Measurements from ENCODE around the gene FBXO28. TPM values are rescaled to one million over a fixed set of nuclear protein-coding genes. Genes with fewer than 3 reads are reported as not detected.
"Not testable (repeated sequence)": the region's sequence is repeated elsewhere in the genome, so short reads cannot be mapped to it uniquely, and the experiment has no call there.

Gene FBXO28
- polyA plus RNA-seq, 2 donors: 11.9 to 13.2 TPM

GRCh38 chr1:224079644-224080043, 34.3 kb upstream of the FBXO28 start:
- H3K4me1 ChIP-seq (ENCODE audit: control insufficient read depth in 2 of 2, insufficient read depth in 2 of 2, low read length in 1 of 2); H3K4me3 ChIP-seq (ENCODE audit: low read depth in 1 of 2, low read length in 2 of 2); H3K36me3 ChIP-seq (ENCODE audit: control insufficient read depth in 2 of 2, insufficient read depth in 2 of 2, low read length in 1 of 2); H3K9me3 ChIP-seq (ENCODE audit: control insufficient read depth in 2 of 2, insufficient read depth in 1 of 2, low read depth in 1 of 2, low read length in 1 of 2); H3K27me3 ChIP-seq (ENCODE audit: control insufficient read depth in 1 of 2, insufficient read depth in 2 of 2, low read length in 2 of 2): not testable (repeated sequence)
- WGBS, 2 donors: 40 to 59% methylated on average over 9 of the region's 9 CpGs
- peak overlapping the region in 1 of 2 donors; percentile 47 for H3K27ac ChIP-seq (ENCODE audit: low read depth in 2 of 2, low read length in 1 of 2)

GRCh38 chr1:224080115-224080774, 33.7 kb upstream of the FBXO28 start:
- peaks cover 0 to 3% of the 10 kb centered on the region in 2 donors for H3K27me3 ChIP-seq (ENCODE audit: control insufficient read depth in 1 of 2, insufficient read depth in 2 of 2, low read length in 2 of 2)
- 61 to 71% methylated on average over 9 of the region's 9 CpGs for WGBS, 2 donors
- H3K4me3 ChIP-seq (ENCODE audit: low read depth in 1 of 2, low read length in 2 of 2): no peak overlapping the region
- H3K4me1 ChIP-seq (ENCODE audit: control insufficient read depth in 2 of 2, insufficient read depth in 2 of 2, low read length in 1 of 2): no peaks in the 10 kb centered on the region
- H3K9me3 ChIP-seq (ENCODE audit: control insufficient read depth in 2 of 2, insufficient read depth in 1 of 2, low read depth in 1 of 2, low read length in 1 of 2): no peaks in the 10 kb centered on the region
- H3K27ac ChIP-seq (ENCODE audit: low read depth in 2 of 2, low read length in 1 of 2): peak overlapping the region; percentile 49 to 81
- no peaks in the 10 kb centered on the region for H3K36me3 ChIP-seq (ENCODE audit: control insufficient read depth in 2 of 2, insufficient read depth in 2 of 2, low read length in 1 of 2)

GRCh38 chr1:224081604-224082003, 32.3 kb upstream of the FBXO28 start:
- H3K27me3 ChIP-seq (ENCODE audit: control insufficient read depth in 1 of 2, insufficient read depth in 2 of 2, low read length in 2 of 2): peaks cover 0 to 3% of the 10 kb centered on the region in 2 donors
- H3K4me3 ChIP-seq (ENCODE audit: low read depth in 1 of 2, low read length in 2 of 2): no peak overlapping the region
- no peaks in the 10 kb centered on the region for H3K4me1 ChIP-seq (ENCODE audit: control insufficient read depth in 2 of 2, insufficient read depth in 2 of 2, low read length in 1 of 2)
- H3K9me3 ChIP-seq (ENCODE audit: control insufficient read depth in 2 of 2, insufficient read depth in 1 of 2, low read depth in 1 of 2, low read length in 1 of 2): peaks cover 0 to 2% of the 10 kb centered on the region in 2 donors
- H3K27ac ChIP-seq (ENCODE audit: low read depth in 2 of 2, low read length in 1 of 2): no peak overlapping the region
- H3K36me3 ChIP-seq (ENCODE audit: control insufficient read depth in 2 of 2, insufficient read depth in 2 of 2, low read length in 1 of 2): no peaks in the 10 kb centered on the region
- WGBS, 2 donors: 80 to 81% methylated on average over 2 of the region's 2 CpGs

GRCh38 chr1:224082146-224082545, 31.8 kb upstream of the FBXO28 start:
- Histone ChIP-seq H3K4me3 (ENCODE audit: low read depth in 1 of 2, low read length in 2 of 2) (no peak overlapping the region), H3K27me3 (ENCODE audit: control insufficient read depth in 1 of 2, insufficient read depth in 2 of 2, low read length in 2 of 2) (peaks cover 0 to 3% of the 10 kb centered on the region in 2 donors), H3K4me1 (ENCODE audit: control insufficient read depth in 2 of 2, insufficient read depth in 2 of 2, low read length in 1 of 2) (no peaks in the 10 kb centered on the region), H3K27ac (ENCODE audit: low read depth in 2 of 2, low read length in 1 of 2) (no peak overlapping the region), H3K36me3 (ENCODE audit: control insufficient read depth in 2 of 2, insufficient read depth in 2 of 2, low read length in 1 of 2) (no peaks in the 10 kb centered on the region), H3K9me3 (ENCODE audit: control insufficient read depth in 2 of 2, insufficient read depth in 1 of 2, low read depth in 1 of 2, low read length in 1 of 2) (peaks cover 0 to 2% of the 10 kb centered on the region in 2 donors)
- 65 to 76% methylated on average over 4 of the region's 4 CpGs for WGBS, 2 donors

GRCh38 chr1:224084867-224085266, 29.0 kb upstream of the FBXO28 start:
- Histone ChIP-seq H3K9me3 (ENCODE audit: control insufficient read depth in 2 of 2, insufficient read depth in 1 of 2, low read depth in 1 of 2, low read length in 1 of 2) (peaks cover 0 to 2% of the 10 kb centered on the region in 2 donors), H3K27me3 (ENCODE audit: control insufficient read depth in 1 of 2, insufficient read depth in 2 of 2, low read length in 2 of 2) (no peaks in the 10 kb centered on the region), H3K4me3 (ENCODE audit: low read depth in 1 of 2, low read length in 2 of 2) (no peak overlapping the region), H3K27ac (ENCODE audit: low read depth in 2 of 2, low read length in 1 of 2) (no peak overlapping the region), H3K4me1 (ENCODE audit: control insufficient read depth in 2 of 2, insufficient read depth in 2 of 2, low read length in 1 of 2) (no peaks in the 10 kb centered on the region), H3K36me3 (ENCODE audit: control insufficient read depth in 2 of 2, insufficient read depth in 2 of 2, low read length in 1 of 2) (no peaks in the 10 kb centered on the region)
- WGBS, 2 donors: 66 to 70% methylated on average over 4 of the region's 4 CpGs

GRCh38 chr1:224085421-224086108, 28.3 kb upstream of the FBXO28 start:
- H3K4me1 ChIP-seq (ENCODE audit: control insufficient read depth in 2 of 2, insufficient read depth in 2 of 2, low read length in 1 of 2): no peaks in the 10 kb centered on the region
- H3K27ac ChIP-seq (ENCODE audit: low read depth in 2 of 2, low read length in 1 of 2): no peak overlapping the region
- H3K4me3 ChIP-seq (ENCODE audit: low read depth in 1 of 2, low read length in 2 of 2): no peak overlapping the region
- WGBS, 2 donors: 87 to 88% methylated on average over 4 of the region's 4 CpGs
- H3K9me3 ChIP-seq (ENCODE audit: control insufficient read depth in 2 of 2, insufficient read depth in 1 of 2, low read depth in 1 of 2, low read length in 1 of 2): peaks cover 0 to 2% of the 10 kb centered on the region in 2 donors
- no peaks in the 10 kb centered on the region for H3K36me3 ChIP-seq (ENCODE audit: control insufficient read depth in 2 of 2, insufficient read depth in 2 of 2, low read length in 1 of 2)
- no peaks in the 10 kb centered on the region for H3K27me3 ChIP-seq (ENCODE audit: control insufficient read depth in 1 of 2, insufficient read depth in 2 of 2, low read length in 2 of 2)

- 51 to 55% methylated on average over 2 of the region's 2 CpGs for WGBS, 2 donors
- Histone ChIP-seq H3K27ac (ENCODE audit: low read depth in 2 of 2, low read length in 1 of 2) (no peak overlapping the region), H3K36me3 (ENCODE audit: control insufficient read depth in 2 of 2, insufficient read depth in 2 of 2, low read length in 1 of 2) (no peaks in the 10 kb centered on the region), H3K9me3 (ENCODE audit: control insufficient read depth in 2 of 2, insufficient read depth in 1 of 2, low read depth in 1 of 2, low read length in 1 of 2) (peaks cover 0 to 2% of the 10 kb centered on the region in 2 donors), H3K4me1 (ENCODE audit: control insufficient read depth in 2 of 2, insufficient read depth in 2 of 2, low read length in 1 of 2) (no peaks in the 10 kb centered on the region), H3K4me3 (ENCODE audit: low read depth in 1 of 2, low read length in 2 of 2) (no peak overlapping the region), H3K27me3 (ENCODE audit: control insufficient read depth in 1 of 2, insufficient read depth in 2 of 2, low read length in 2 of 2) (no peaks in the 10 kb centered on the region)
Measured at GRCh38 chr1:224087286-224087794, 26.6 kb upstream of the FBXO28 start.

GRCh38 chr1:224089583-224089982, 24.3 kb upstream of the FBXO28 start:
- no peaks in the 10 kb centered on the region for H3K27me3 ChIP-seq (ENCODE audit: control insufficient read depth in 1 of 2, insufficient read depth in 2 of 2, low read length in 2 of 2)
- no peak overlapping the region for H3K27ac ChIP-seq (ENCODE audit: low read depth in 2 of 2, low read length in 1 of 2)
- WGBS, 2 donors: 63 to 69% methylated on average over 3 of the region's 3 CpGs
- no peaks in the 10 kb centered on the region for H3K36me3 ChIP-seq (ENCODE audit: control insufficient read depth in 2 of 2, insufficient read depth in 2 of 2, low read length in 1 of 2)
- H3K9me3 ChIP-seq (ENCODE audit: control insufficient read depth in 2 of 2, insufficient read depth in 1 of 2, low read depth in 1 of 2, low read length in 1 of 2): peaks cover 0 to 2% of the 10 kb centered on the region in 2 donors
- no peaks in the 10 kb centered on the region for H3K4me1 ChIP-seq (ENCODE audit: control insufficient read depth in 2 of 2, insufficient read depth in 2 of 2, low read length in 1 of 2)
- H3K4me3 ChIP-seq (ENCODE audit: low read depth in 1 of 2, low read length in 2 of 2): no peak overlapping the region

- Histone ChIP-seq H3K4me3 (ENCODE audit: low read depth in 1 of 2, low read length in 2 of 2) (no peak overlapping the region), H3K27ac (ENCODE audit: low read depth in 2 of 2, low read length in 1 of 2) (no peak overlapping the region), H3K9me3 (ENCODE audit: control insufficient read depth in 2 of 2, insufficient read depth in 1 of 2, low read depth in 1 of 2, low read length in 1 of 2) (peaks cover 0 to 2% of the 10 kb centered on the region in 2 donors), H3K4me1 (ENCODE audit: control insufficient read depth in 2 of 2, insufficient read depth in 2 of 2, low read length in 1 of 2) (no peaks in the 10 kb centered on the region), H3K27me3 (ENCODE audit: control insufficient read depth in 1 of 2, insufficient read depth in 2 of 2, low read length in 2 of 2) (no peaks in the 10 kb centered on the region), H3K36me3 (ENCODE audit: control insufficient read depth in 2 of 2, insufficient read depth in 2 of 2, low read length in 1 of 2) (no peaks in the 10 kb centered on the region)
- WGBS, 2 donors: 90 to 91% methylated on average over 5 of the region's 5 CpGs
Measured at GRCh38 chr1:224090116-224090515, 23.8 kb upstream of the FBXO28 start.
